OCI-LY1 (cell line): Measurements from ENCODE around the gene P3H4.

Experiments
- H2AFZ ChIP-seq: fragments of 200-600 bp; sonication (generic), shearing (Covaris generic); 2 replicates; pipeline ENCODE4 v1.6.0; 2014; ENCODE audit warnings: antibody characterized with exemption, mild to moderate bottlenecking, low read length
- H3F3A ChIP-seq: fragments of 200-600 bp; sonication (generic), shearing (Covaris generic); 2 replicates; pipeline ENCODE4 v1.6.0; 2014; ENCODE audit warnings: mild to moderate bottlenecking, antibody characterized with exemption, low read length, moderate library complexity; ENCODE audit not compliant: insufficient read depth
- H3K27ac ChIP-seq: fragments of 200-600 bp; sonication (generic); 2 replicates; pipeline ENCODE4 v1.5.1; 2014; ENCODE audit warnings: low read length, mixed run types, mild to moderate bottlenecking, low read depth; ENCODE audit not compliant: poor library complexity, severe bottlenecking
- H3K27me3 ChIP-seq: fragments of 200-600 bp; sonication (generic); 2 replicates; pipeline ENCODE4 v1.6.0; 2014; ENCODE audit warnings: antibody characterized with exemption, mild to moderate bottlenecking, low read length, moderate library complexity; ENCODE audit not compliant: insufficient read depth
- H3K36me3 ChIP-seq: fragments of 200-600 bp; sonication (generic); 2 replicates; pipeline ENCODE4 v1.6.1; 2014; ENCODE audit warnings: mild to moderate bottlenecking, antibody characterized with exemption, low read length, moderate library complexity, mixed read lengths; ENCODE audit not compliant: insufficient read depth
- H3K4me1 ChIP-seq: fragments of 200-600 bp; sonication (generic); 2 replicates; pipeline ENCODE4 v1.5.1; 2014; ENCODE audit warnings: mild to moderate bottlenecking, low read length, moderate library complexity; ENCODE audit not compliant: insufficient read depth, severe bottlenecking
- H3K4me2 ChIP-seq: fragments of 200-600 bp; sonication (generic), shearing (Covaris generic); 2 replicates; pipeline ENCODE4 v1.6.1; 2014; ENCODE audit warnings: low read length
- H3K4me3 ChIP-seq: fragments of 200-600 bp; sonication (generic); 2 replicates; pipeline ENCODE4 v1.5.1; 2014; ENCODE audit warnings: low read length, low read depth, mild to moderate bottlenecking, mixed read lengths; ENCODE audit not compliant: poor library complexity, severe bottlenecking
- H3K79me2 ChIP-seq: fragments of 200-600 bp; shearing (Covaris generic); 2 replicates; pipeline ENCODE4 v1.6.1; 2016; ENCODE audit warnings: mixed run types, low read length, mixed read lengths; ENCODE audit not compliant: insufficient read depth
- H3K9ac ChIP-seq: fragments of 200-600 bp; sonication (generic), shearing (Covaris generic); 2 replicates; pipeline ENCODE4 v1.6.1; 2014; ENCODE audit warnings: mild to moderate bottlenecking, low read length, mixed read lengths
- H3K9me2 ChIP-seq: fragments of 200-600 bp; sonication (generic), shearing (Covaris generic); 2 replicates; pipeline ENCODE4 v1.6.1; 2014; ENCODE audit warnings: low read depth, mild to moderate bottlenecking, low read length, mixed read lengths
- H3K9me3 ChIP-seq: fragments of 200-600 bp; shearing (Covaris generic); 2 replicates; pipeline ENCODE4 v1.6.1; 2014; ENCODE audit warnings: low read length, mixed read lengths
- H4K20me1 ChIP-seq: fragments of 200-600 bp; sonication (generic), shearing (Covaris generic); 2 replicates; pipeline ENCODE4 v1.6.0; 2016; ENCODE audit warnings: mild to moderate bottlenecking, low read length; ENCODE audit not compliant: insufficient read depth
- CTCF ChIP-seq: fragments of 200-600 bp; sonication (generic), shearing (Covaris generic); IDR thresholded peaks from 2 replicates; pipeline ENCODE4 v1.5.1; 2017; ENCODE audit warnings: mild to moderate bottlenecking, antibody characterized with exemption, low read length, moderate library complexity, mixed read lengths
- EZH2 ChIP-seq: fragments of 200-600 bp; sonication (generic), shearing (Covaris generic); IDR thresholded peaks from 2 replicates; pipeline ENCODE4 v1.8.0; 2017; ENCODE audit warnings: borderline replicate concordance, mixed run types, mild to moderate bottlenecking, antibody characterized with exemption, low read length, moderate library complexity, mixed read lengths

P3H4 gene

GRCh38 chr17:41781404-41782110 is 30.2 kb downstream of the P3H4 start:
- Histone ChIP-seq H3K27me3 (no peaks in the 10 kb centered on the region; the same call in 1 of the 2 replicates), H3K9me3 (no peaks in the 10 kb centered on the region), H3K27ac (no peak overlapping the region), H3K4me1 (peaks cover 16% of the 10 kb centered on the region), H3K4me2 (no peak overlapping the region), H3F3A (no peaks in the 10 kb centered on the region), H3K36me3 (no peaks in the 10 kb centered on the region), H3K9me2 (no peaks in the 10 kb centered on the region), H4K20me1 (no peaks in the 10 kb centered on the region), H2AFZ (no peak overlapping the region), H3K9ac (no peak overlapping the region), H3K79me2 (no peaks in the 10 kb centered on the region), H3K4me3 (no peak overlapping the region)
- TF ChIP-seq CTCF (no peak), EZH2 (no peak)

- TF ChIP-seq CTCF, result no peak
- no peak for TF ChIP-seq EZH2
- Histone ChIP-seq H3K79me2 (no peaks in the 10 kb centered on the region), H4K20me1 (no peaks in the 10 kb centered on the region), H3K4me1 (peaks cover 4% of the 10 kb centered on the region), H3K4me3 (no peak overlapping the region), H3K9me3 (no peaks in the 10 kb centered on the region), H3K27ac (no peak overlapping the region), H3K9ac (no peak overlapping the region), H3F3A (no peaks in the 10 kb centered on the region), H3K4me2 (no peak overlapping the region), H3K36me3 (no peaks in the 10 kb centered on the region), H2AFZ (no peak overlapping the region), H3K9me2 (no peaks in the 10 kb centered on the region), H3K27me3 (no peaks in the 10 kb centered on the region; the same call in 1 of the 2 replicates)
These were observed 31.8 kb downstream of the P3H4 start for GRCh38 chr17:41779954-41780353.

- no peak overlapping the region for H3K4me2 ChIP-seq
- no peaks in the 10 kb centered on the region for H4K20me1 ChIP-seq
- no peaks in the 10 kb centered on the region for H3K4me1 ChIP-seq
- H2AFZ ChIP-seq, result no peak overlapping the region
- H3K27ac ChIP-seq, result no peak overlapping the region
- no peaks in the 10 kb centered on the region for H3K27me3 ChIP-seq
- H3K9me3 ChIP-seq, result no peaks in the 10 kb centered on the region
- H3K36me3 ChIP-seq, result no peaks in the 10 kb centered on the region
- no peak overlapping the region for H3K9ac ChIP-seq
- no peak overlapping the region for H3K4me3 ChIP-seq
- H3K79me2 ChIP-seq, result no peaks in the 10 kb centered on the region
- H3K9me2 ChIP-seq, result no peaks in the 10 kb centered on the region
- no peak for TF ChIP-seq CTCF
- no peak for TF ChIP-seq EZH2
- no peaks in the 10 kb centered on the region for H3F3A ChIP-seq
These were observed 34.1 kb downstream of the P3H4 start for GRCh38 chr17:41777574-41778188.
